Measurements from ENCODE around the gene SAMD10.
"Not testable (repeated sequence)": the region's sequence is repeated elsewhere in the genome, so short reads cannot be mapped to it uniquely, and the experiment has no call there.

Gene SAMD10

DNA sequence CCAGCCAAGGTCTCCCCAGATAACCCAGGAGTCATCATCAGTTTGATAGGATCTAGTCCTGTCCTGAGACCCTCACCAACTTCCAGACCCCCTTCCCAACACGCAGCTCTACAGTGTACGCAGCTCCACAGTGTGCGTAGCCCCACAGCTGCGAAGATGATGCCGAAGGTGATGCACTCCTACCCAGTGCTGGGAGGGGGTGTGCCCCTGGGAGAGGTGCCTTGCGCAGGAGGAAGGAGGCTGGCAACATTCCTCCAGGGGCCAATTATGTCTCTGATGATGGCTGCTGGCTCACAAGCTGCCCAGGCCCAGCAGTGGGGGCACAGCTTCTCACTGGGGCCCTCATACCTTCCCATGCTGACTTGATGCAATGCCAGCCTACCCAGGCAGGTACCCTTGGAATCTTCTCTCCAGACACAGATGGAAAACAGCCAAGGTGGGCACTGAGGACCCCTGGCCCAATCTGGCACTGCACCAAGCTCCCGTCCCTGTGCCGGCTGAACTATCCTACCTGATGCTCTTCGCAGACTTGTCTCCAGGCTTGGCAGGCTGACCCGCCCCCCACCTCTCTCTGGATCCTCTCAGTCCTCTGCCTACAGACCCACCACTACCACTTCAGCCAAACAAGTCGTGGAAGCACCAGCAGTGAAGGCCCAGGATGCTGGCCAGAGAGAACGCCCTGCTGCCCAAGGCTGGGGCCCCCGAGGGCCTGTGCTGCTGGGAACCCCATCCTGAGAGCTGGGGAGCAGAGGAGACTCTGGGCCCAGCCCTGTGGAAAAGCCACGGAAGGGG lies 11.1 kb downstream of the SAMD10 start:
- DNase-seq, result no peak

DNA sequence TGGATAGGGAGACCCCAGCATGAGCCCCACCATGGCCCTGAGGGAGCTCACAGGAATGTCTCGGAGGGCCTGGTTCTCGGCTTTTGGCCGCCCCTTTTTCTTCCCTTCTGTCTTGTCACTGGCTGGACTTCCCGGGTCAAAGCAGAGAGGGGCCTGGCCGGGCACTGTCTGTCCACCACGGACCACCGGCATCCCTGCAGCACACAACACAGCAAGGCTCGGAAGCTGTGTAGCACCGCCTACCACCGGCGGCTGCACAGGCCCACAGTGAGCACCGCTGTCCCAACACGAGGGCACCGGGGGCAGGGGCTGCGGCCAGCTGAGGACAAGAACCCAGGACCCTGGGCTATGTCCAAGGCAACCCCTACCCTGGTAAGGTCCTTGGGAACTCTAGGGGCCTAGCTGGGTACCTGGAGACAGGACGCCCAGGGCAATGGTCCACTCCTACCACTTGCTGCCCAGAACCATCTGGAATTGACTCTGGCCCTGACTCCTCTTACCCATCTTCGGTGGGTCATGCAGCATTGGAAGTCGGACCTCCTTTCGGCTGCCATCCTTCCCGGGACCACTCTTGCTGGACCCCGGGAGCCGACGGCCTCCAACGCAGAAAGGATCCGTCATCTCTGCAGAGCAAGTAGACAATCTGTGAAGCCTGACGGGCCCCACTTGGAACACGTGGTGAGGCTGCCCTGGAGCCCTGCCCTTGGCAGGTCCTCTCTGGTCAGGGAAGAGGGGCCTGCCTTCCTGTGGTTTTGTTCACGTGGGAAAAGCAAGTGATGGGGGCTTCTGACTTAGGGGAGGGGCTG lies 11.9 kb downstream of the SAMD10 start:
- DNase-seq, result no peak

DNA sequence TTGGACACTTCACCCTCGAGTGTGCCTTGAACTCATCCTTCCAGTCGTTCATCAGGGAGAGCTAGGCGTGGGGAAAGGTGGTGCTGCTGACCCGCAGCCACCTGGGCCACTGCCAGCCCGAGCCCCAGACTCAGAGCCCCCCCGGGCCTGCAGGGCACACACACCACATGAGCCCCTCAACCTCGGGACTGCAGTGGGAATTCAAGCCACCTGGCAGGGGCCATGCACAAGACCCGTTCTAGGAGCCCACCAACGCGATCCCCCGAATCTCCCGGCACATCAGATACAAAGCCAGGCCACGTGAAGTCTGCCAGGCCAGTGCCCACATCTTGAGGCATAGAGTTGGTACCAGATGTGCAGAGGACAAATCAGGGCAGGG lies 12.5 kb downstream of the SAMD10 start:
- DNase-seq, result no peak

DNA sequence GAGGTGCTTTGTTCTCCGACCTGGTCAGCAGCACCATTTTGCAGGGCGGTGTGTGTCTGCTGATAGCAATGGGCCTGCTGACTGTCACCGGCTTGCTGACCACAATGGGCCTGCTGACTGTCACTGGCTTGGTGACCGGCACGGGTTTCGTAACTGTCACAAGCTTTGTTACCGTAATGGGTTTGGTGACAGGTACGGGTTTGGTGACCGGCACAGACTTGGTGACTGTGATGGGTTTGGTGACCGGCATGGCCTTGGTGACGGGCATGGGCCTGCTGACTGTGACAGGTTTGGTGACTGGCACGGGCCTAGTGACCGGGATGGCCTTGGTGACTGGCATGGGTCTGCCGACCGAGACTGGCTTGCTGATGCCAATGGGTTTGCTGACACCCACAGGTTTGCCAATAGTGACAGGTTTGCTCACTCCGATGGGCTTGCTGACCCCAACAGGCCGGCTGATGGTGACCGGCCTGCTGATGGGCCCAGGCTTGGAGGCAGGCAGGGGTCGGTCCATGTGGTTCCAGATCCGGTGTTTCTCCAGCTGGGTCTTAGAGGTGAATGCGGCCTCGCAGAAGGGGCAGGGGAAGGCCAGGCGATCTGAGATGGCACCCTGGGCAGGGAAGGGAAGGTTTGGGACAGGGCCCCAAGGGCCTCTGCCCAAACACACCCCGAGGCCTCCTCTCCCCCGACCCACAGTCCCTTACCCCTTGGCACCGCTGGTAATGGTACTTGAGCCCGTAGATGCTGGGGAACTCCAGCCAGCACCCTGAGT lies 13.1 kb downstream of the SAMD10 start:
- no peak for DNase-seq

DNA sequence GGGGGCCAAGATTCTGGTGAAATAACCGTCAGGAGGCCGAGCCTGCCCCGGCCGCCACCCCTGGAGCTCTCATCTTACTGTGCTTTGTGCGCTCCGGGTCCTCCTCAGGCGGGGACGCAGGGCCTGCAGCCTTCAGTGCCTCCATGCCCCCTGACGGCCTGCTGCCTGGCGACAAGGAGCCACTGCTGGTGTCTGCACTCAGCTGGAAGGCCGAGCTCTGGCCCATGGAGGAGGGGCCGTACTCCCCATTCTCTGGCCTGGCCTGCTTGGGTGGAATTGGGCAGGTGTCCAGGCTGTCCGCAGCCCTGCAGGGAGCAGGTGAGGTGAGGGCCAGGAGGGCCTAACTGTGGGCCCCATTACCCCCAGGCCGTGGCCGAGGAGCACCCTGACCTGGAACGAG lies 15.0 kb downstream of the SAMD10 start:
- DNase-seq, result no peak

DNA sequence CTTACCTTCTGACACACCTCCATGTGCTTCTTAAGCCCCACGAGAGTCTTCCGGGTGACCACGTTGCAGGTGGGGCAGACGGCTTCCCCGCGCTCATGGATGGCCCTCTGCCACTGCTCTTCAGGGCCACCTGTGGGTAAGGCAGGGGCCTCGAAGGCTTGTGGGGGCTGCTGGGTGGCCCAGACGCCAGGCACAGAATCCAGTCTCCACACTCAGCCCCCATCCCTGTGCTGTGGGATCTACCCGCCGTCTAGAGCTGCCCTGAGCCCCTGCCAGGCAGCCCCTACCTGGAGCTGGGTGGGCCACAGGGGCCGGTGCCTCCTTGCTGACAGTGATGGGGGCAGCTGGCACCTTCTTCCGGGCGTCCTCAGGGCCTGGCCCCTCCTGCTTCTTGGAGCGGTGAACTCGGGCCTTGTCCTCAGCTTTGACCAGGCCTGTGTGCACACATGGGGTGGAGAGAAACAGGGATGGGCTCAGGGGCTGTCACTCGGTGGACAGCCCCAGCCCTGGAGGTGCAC lies 15.6 kb downstream of the SAMD10 start:
- DNase-seq, result no peak

DNA sequence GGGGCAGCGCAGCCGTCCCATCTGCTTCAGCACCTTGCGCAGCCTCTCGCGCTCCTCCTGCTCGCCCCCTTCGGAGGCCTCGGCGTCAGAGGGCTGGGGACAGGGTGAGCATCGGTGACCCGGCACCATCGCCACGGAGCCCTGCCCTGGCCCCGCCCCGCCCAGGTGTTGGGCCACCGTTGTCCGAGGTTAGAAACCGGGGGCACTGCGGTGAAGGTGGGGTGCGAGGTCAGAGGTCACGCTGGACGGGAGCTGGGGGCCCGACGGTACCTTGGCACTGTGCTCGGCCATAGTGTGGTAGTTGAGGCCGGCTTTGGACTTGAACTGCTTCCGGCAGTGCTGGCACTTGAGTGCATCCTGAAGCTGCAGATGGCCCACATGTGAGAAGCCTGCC lies 16.1 kb downstream of the SAMD10 start:
- no peak for DNase-seq

DNA sequence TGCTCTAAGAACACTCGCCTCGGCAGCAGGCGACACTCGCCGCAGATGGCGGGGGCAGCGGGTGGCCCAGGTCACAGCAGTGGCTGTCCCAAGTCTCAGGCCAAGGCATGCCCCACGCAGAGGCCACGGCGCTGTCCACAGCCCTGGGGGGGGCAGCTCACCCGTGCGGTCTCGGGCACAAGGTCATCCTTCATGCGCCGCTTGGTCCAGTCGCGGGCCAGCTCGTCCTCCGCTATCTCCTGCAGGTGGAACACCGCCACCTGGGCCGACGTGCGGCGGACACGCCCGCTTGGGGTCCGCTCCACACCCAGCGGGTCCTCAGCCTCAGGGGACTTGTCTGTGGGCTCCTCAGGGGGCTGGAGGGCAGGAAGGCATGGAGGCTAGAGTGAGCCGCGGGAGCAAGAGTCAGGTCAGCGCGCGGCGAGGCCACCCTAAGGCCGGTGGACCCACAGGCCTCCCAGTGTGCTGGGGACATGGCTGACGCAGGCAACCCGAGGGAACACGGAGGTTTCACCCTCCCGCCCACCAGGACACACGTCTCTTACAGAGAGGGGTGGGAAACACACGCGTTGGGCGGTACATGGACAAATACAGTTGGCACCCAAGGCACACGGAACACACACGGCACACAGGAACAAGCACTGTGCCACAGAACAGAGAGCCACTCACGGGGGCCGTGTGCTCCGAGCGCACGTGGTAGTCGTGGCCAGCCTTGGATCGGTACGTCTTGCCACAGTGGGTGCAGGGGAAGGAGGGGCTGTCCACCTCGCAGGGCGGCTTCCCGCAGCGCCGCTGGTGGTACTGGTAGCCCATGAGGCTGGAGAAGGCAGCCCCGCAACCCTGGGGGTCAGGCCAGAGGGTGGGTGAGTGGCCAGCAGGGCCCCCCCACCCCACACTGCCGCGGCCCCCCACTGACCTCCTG lies 16.8 kb downstream of the SAMD10 start:
- DNase-seq, result no peak

DNA sequence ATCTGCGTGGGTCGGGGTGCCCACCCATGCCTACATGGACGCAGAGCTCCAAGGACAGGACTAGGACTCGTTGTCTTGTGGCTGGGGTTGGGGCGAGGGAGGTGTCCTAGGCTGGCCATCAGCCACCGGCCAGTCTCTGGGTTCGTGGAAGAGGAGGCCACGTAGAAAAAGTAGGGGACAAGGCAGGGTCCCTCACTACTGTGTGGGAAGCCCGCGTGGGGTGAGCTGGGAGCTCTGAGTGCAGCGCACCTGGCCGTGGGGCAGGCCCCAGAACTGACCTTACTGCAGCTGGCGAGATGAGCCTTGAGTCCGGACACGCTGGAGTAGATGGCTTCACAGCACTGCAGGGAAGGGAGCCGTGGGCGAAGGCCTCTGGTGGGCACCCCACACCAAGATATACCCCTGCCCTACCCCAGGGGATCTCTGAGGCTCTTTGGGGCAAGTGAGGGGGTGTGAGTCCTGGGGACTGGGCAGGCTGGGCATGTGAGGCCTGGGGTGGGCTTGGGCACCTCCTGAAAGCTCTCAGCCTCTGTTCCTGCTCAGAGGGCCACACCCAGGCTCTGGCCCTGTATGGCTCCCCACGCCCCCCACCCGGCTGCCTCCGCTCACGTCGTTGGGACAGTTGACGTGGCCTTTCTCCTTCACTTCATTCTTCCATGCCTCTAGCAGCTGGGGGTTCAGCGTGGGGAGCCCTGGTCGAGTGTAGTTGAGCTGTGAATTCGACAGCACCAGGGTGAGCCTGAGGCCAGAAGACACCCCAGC lies 17.6 kb downstream of the SAMD10 start:
- no peak for DNase-seq

DNA sequence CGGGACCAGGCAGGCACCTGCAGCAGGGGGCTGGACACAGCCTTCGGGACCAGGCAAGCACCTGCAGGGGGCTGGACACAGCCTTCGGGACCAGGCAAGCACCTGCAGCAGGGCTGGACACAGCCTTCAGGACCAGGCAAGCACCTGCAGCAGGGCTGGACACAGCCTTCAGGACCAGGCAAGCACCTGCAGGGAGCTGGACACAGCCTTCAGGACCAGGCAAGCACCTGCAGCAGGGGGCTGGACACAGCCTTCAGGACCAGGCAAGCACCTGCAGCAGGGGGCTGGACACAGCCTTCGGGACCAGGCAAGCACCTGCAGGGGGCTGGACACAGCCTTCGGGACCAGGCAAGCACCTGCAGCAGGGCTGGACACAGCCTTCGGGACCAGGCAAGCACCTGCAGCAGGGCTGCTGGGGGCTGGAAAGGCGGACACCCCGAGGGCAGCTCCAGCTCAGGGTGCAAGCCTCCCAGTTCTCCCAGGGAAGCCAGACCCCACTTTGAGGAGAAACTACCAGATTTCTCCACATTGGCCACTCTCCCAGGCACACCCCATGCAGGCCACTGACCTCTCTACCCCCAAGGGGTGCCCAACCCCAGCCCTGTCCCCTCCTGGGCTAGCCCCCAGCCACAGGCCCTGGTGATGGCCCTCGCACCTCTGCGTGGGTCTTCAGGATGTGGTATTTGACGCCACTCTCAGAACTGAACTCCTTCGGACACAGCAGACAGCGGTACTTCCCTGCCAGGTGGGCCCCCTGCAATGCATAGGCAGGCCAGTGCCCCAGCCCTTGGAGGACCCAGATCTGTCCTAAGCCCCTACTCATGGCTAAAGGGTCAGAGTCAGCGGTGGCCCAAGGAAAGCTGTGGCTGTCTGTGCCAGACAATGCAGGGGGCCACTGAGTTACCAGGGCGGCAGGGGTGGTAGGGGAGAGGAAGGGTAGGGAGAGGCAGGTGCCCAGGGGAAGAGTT lies 18.5 kb downstream of the SAMD10 start:
- not testable (repeated sequence) for DNase-seq

DNA sequence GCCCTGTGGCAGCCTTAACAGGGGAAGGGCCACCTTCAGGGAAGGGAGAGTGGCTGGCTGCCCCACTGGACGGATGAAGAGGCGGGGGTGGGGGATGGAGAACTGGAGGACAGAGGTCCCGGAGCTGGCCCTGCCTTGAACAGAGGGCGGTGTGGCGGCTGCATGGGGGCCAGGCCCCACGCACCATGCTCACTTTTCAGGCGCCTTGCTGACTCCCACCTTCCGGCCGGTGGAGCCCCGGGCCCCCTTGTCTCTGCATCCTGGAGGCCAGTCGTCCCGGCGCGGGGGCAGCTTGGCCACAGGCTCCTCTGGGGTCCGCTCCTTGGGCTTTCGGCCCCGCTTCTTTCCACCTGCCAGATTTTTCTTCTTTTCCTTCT lies 19.8 kb downstream of the SAMD10 start:
- no peak for DNase-seq

DNA sequence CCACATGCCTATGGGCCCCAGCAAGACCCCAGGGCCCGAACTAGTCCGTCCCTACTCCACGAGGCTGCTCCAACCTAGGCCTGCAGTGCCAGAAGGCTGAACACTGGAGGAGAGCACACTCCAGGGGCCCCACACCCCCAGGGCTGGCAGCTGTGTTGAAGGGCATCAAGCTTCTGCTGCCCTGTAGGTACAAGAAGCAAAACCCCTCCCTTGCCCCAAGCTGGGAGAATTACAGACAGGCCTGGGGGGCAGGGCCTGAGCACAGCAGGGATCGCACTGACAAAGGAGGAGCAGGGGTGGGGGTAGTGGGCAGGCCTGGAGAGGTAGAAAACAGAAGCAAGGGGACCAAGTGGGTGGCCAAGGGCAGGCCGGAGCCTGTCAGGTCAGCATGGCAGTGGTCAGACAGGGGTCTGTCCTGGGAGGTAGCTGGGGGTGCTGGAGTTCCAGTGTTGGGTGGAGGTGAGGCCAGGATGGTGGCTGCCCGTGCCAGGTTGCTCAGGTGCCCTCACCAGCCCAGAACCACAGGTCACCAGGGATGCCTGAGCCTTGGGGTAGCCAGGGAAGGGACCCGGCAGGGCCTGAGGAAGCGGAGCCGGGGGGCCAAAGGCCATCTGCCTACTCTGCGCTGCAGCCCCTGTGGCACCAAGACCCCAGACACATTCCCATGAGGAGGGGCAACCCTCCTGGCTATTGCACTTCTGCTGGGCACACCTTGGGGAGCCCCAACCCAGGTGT lies 20.3 kb downstream of the SAMD10 start:
- DNase-seq, result no peak

DNA sequence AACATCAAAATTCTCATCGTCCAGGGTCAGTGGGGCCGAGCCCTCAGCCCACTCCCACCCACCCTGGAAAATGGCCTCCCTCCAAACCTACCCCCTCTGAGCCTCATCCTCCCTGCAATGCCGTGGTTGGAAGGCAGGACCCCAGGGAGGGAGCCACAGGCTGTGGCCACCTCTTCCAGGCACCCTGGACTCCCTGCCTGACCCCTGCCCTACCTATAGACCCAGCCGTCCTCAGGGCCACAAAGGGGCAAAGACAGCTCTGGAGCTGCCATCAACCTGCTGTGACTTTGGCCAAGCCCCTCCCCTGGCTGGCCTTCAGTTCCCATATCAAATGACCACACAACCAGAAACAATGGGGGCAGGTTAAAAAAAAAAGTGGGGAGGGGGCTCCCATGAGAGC lies 21.0 kb downstream of the SAMD10 start:
- DNase-seq, result no peak

DNA sequence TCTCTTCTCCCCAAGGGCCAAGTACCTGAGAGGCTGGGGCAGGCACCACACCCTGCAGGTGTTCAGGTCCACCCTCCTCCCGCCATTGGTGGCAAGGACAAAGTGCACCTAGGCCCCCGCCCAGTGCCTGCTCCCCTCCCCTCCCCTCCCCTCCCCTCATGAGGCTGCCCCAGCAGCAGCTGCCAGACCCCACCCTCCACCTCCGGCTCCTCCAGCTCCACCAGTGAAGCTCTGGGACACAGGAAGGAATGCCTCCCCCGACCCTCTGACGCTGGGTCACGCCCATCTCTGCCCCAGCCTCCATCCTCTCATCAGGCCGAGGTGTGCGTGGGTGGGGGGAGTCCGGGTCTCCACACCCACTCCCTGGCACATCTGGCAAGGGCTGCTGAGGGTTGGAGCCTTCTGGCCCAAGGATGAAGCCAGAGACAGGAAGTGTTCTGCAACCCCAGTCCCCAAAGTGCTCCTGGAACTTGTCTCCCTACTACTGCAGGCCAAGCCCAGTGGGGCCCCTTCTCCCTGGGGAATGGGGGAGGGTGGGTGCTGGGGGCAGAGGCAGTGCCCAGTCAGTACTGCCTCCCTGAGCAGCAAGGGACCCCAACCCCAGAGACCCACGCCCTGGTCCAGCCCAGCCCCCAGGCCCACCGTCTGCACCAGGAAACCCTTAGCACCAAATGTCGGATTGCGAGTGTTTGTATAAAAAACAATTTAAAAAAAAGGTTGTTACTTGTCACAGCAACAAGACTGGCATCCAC lies 21.6 kb downstream of the SAMD10 start:
- DNase-seq, result peak; percentile 53

DNA sequence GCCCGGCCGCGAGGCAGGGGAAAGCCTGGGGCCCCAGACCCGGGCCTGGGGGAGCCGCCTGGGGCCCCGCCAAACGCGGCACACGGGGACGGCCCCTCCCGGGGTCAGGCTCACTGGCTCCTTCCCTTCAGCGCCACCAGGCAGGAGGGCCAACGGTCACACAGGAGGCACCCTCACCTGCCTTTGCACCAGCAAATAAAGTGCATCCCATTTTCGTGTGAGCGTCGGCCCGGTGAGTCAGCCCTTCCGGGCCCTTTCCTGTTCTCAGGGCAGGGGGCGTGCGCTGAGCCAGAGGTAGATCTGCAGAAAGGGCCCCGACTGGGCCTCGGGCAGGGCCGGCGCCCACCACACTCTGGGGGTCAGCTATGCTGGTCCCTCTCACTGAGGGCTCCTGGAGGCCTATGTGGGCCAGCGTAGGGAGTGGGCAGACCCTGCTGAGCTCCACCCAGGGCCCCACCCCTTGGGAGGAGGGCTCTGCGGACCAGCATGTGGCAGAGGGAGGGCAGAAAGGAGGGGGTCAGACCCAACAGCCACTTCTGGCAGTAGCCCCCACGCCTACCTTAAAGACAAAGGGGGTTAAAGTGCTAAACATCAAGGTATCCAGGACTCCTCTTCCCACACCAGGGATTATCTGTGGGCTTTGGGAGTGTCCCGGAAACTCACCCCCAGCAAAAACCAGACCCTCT lies 22.3 kb downstream of the SAMD10 start:
- peak; percentile 82 for DNase-seq

DNA sequence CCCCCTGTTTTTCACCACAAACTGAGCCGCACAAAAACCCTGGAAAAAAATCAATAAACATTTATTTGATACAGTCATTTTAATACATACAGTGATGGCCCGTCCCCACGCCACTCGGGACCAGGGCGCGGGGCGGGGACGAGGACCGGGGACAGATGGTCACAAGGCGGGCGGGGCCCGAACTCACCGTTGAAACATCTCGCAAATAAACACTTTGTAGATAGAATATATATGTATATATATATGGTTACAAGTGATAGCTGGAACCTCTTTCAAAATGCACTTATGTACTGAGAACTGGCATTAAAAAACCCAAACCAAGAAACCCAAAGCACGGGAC lies 22.8 kb downstream of the SAMD10 start:
- DNase-seq, result no peak

DNA sequence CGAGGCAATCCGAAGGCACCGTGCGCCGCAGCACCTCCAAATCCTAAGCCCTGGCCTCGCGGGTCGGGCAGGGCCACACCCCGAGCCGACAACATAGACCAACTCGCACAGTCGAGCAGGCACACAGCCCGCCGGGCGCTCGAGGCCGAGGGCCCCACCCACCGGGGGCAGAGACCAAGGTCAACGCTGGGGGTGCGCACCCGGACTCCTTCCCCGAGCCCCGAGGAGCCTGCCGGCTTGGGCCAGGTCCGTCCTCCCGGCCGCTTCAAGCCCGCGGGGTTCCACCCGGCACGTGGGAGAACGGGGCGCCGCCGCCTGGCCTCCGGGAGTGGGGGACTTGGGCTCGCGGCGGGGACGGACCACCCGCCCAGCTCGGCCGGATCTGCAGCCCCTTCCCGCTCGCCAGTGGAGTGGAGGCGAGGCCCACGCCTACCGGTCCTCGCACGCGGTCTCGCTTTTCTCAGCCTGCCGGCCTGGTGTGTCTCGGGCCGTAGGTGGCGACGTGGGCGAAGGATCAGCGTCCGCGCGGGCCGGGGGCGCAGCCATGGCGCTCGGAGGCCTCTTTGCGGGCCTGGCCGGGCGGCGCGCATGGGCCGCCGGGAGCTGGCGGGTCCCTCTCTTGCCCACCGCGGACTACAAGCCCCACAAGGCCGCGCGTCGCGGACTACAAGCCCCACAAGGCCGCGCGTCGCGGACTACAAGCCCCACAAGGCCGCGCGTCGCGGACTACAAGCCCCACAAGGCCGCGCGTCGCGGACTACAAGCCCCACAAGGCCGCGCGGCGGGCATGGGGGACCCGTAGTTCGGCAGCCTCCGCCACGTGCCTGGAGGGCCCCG lies 23.4 kb downstream of the SAMD10 start, which contains the start of gene UCKL1:
UCKL1 (minus strand) TSS at position 590 of the 837 bp plus-strand sequence; CDS start at position 546, 44 bp downstream.
- peak; percentile 94 for DNase-seq

Measured in activated CD4-positive, alpha-beta T cell treated with anti-CD3 and anti-CD28 coated beads, Interleukin-2, Interleukin-6, amounts not matched to agents 100 ng/mL and 50 ng/mL, durations not matched to agents 16 hours and 8 hours (primary cell).